Stimulated activated effector memory CD8-positive, alpha-beta T cell treated with anti-CD3 and anti-CD28 coated beads, Interleukin-12 subunit alpha, Interleukin-12 subunit beta, amount 100 ng/mL, for 72 hours (primary cell): ENCODE results near the gene DPCD.

Experiments
- ATAC-seq: fragments of 150-1000 bp; cut with Tn5 transposase; 2 replicates; pipeline ENCODE4 v1.10.0; 2021
- DNase-seq, 2 donors: peaks; one replicate each; pipeline ENCODE4 v3.0.0; 2021 to 2022; ENCODE audit warnings: low spot score in 2 of 2
- H3K27ac Mint-ChIP-seq: one replicate; pipeline ENCODE4 v1.8.0; 2022; ENCODE audit warnings: mild to moderate bottlenecking, mixed read lengths
- H3K36me3 Mint-ChIP-seq: one replicate; pipeline ENCODE4 v1.8.0; 2022; ENCODE audit warnings: mild to moderate bottlenecking, mixed read lengths
- H3K4me1 Mint-ChIP-seq: one replicate; pipeline ENCODE4 v1.8.0; 2022; ENCODE audit warnings: mixed read lengths
- H3K4me3 Mint-ChIP-seq: one replicate; pipeline ENCODE4 v1.8.0; 2022; ENCODE audit warnings: mild to moderate bottlenecking, mixed read lengths
- H3K9me3 Mint-ChIP-seq: one replicate; pipeline ENCODE4 v1.8.0; 2022; ENCODE audit warnings: mixed read lengths

Gene DPCD

DNA sequence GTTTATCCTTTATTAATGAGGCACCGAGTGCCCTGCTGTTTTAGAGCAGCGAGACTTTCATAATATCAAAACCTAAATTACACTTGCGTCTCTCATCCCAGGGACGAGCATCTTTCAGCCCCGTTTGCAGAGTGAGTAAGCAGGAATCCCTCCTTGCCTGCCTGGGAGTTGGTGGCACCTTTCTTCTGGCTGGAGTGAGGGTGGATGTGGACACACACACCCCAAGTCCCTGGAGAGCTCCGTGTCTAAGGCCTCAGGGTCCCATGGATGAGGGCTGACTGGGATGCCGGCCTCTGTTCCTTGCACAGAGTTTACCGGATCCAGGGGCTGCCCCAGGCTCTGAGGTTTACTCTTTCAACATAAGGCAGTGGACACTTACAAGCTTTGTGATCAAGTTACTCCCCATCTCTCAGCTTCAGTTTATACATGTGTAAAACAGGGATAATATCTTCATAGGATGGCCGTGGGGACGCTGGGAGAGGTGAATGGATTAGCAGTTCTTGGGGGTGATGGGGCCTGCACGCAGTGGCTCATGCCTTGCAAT lies 24.6 kb upstream of the DPCD start:
- DNase-seq (no peak), ATAC-seq (no peak)
- Mint-ChIP-seq H3K27ac (no peak overlapping the region), H3K4me3 (no peak overlapping the region), H3K36me3 (no peaks in the 10 kb centered on the region), H3K9me3 (no peaks in the 10 kb centered on the region), H3K4me1 (peaks cover 36% of the 10 kb centered on the region)

- no peak overlapping the region for H3K4me3 Mint-ChIP-seq
- DNase-seq (no peak), ATAC-seq (no peak)
- no peaks in the 10 kb centered on the region for H3K9me3 Mint-ChIP-seq
- no peak overlapping the region for H3K27ac Mint-ChIP-seq
- H3K36me3 Mint-ChIP-seq = no peaks in the 10 kb centered on the region
- H3K4me1 Mint-ChIP-seq = peaks cover 30% of the 10 kb centered on the region
Measured at GRCh38 chr10:101564490-101564991, 23.6 kb upstream of the DPCD start.

DNA sequence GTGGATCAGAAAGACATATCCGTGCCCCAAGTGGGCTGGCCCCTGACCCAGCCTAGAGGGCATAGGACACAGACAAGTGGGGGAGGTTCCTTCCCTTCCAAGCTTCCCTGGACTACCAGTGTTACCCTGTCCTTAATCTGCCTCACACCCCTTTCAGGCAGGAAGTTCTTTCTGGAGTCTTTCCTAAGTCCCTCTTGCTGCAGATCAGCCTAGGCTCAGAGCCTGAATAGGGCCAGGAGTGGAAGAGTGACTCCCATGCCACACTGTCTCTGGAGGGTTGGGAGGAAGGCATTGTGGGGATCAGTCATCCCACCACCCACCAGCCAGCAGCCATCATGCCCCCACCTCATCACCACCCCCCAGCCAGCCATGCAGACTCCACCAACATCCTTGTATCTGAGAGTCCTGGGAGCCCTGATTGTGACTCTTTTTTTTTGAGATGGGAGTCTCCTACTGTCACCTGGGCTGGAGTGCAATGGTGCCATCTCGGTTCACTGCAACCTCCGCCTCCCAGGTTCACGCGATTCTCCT lies 22.7 kb upstream of the DPCD start:
- Mint-ChIP-seq H3K4me1 (peaks cover 30% of the 10 kb centered on the region), H3K27ac (no peak overlapping the region), H3K4me3 (no peak overlapping the region), H3K36me3 (peaks cover 5% of the 10 kb centered on the region), H3K9me3 (no peaks in the 10 kb centered on the region)
- no peak for DNase-seq
- no peak for ATAC-seq

DNA sequence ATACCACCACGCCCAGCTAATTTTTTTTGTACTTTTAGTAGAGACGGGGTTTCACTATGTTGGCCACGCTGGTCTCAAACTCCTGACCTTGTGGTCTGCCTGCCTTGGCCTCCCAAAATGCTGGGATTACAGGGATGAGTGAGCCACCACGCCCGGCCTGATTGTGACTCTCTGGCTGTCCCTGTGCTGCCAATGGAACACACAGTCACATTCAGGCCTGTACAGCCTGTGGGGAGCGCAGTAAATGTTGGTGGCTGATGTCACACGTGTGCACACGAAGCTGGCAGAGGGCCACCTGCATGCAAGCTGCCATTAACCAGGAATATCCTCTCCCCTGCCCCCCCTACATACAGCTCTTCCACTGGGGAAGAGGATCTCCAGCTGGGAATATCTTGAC lies 22.2 kb upstream of the DPCD start:
- Mint-ChIP-seq H3K4me3 (no peak overlapping the region), H3K36me3 (peaks cover 5% of the 10 kb centered on the region), H3K9me3 (no peaks in the 10 kb centered on the region), H3K27ac (no peak overlapping the region), H3K4me1 (peaks cover 30% of the 10 kb centered on the region)
- ATAC-seq (no peak), DNase-seq (no peak)

- Mint-ChIP-seq H3K27ac (no peak overlapping the region), H3K4me1 (peaks cover 26% of the 10 kb centered on the region), H3K9me3 (no peaks in the 10 kb centered on the region), H3K36me3 (peaks cover 5% of the 10 kb centered on the region), H3K4me3 (peak overlapping the region; percentile 2)
- DNase-seq = no peak
- no peak for ATAC-seq
Measured at GRCh38 chr10:101566333-101567164, 21.6 kb upstream of the DPCD start.

DNA sequence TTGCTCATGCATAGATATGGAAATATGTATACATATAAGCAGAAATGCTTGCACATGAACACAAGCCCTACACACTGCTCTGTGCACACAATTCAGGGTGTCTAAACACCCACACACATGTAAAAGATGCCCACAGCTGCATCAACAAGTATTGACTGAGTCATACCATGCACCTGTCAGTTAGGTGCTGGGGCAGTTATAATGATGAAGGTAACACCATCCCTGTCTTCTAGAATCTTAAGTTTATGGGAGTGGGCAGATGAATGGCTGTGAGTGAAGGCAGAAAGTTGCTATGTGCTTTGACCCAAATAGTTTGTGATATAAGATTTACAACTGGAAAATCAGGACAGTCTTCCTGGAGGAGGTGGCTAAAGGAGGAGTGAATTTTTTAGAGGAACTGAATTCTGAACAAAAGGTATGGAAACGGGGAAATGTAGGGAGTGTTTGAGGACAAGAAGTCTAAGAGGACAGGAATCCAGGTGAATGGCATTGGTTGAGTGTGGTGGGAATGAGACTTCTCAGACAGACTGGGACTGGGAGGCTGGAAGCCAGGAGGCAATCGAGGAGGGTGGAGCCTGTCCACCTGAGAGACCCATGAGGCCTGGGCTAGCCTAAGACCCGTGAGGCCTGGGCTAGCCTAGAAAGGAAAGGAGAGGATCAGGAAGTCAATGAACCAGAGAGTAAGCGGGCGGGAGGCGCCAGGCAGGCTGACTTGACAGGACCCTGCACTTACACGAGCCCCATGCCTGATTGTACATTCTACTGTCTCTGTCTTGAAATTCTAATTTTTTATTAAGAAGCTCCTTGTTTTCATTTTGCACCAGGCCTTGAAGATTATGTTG lies 20.7 kb upstream of the DPCD start:
- DNase-seq = no peak
- peaks cover 5% of the 10 kb centered on the region for H3K36me3 Mint-ChIP-seq
- peaks cover 26% of the 10 kb centered on the region for H3K4me1 Mint-ChIP-seq
- H3K9me3 Mint-ChIP-seq = no peaks in the 10 kb centered on the region
- no peak overlapping the region for H3K27ac Mint-ChIP-seq
- peak overlapping the region; percentile 2 for H3K4me3 Mint-ChIP-seq
- peak; percentile 50 for ATAC-seq

GRCh38 chr10:101568054-101568745 lies 19.9 kb upstream of the DPCD start:
- Mint-ChIP-seq H3K4me1 (peaks cover 26% of the 10 kb centered on the region), H3K4me3 (peak overlapping the region; percentile 74), H3K27ac (no peak overlapping the region), H3K36me3 (peaks cover 5% of the 10 kb centered on the region), H3K9me3 (no peaks in the 10 kb centered on the region)
- no peak for DNase-seq
- no peak for ATAC-seq

DNA sequence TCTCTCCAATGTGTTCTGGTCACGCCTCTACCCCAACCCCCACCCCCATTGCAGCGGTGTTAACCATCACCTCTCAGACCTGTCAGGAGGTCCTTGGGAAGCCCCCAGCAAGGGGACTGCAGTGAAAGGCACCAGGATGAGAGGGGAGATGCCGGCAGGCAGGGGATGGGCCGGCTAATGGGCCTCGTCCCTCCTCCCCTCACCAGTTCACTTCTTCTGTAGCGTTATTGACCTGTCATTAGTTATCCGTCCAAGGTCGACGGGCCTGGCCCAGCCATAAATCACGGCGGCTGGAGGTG lies 18.8 kb upstream of the DPCD start:
- ATAC-seq = no peak
- Mint-ChIP-seq H3K27ac (no peak overlapping the region), H3K9me3 (no peaks in the 10 kb centered on the region), H3K4me3 (peak overlapping the region; percentile 74), H3K36me3 (peaks cover 5% of the 10 kb centered on the region), H3K4me1 (peaks cover 26% of the 10 kb centered on the region)
- DNase-seq = no peak

DNA sequence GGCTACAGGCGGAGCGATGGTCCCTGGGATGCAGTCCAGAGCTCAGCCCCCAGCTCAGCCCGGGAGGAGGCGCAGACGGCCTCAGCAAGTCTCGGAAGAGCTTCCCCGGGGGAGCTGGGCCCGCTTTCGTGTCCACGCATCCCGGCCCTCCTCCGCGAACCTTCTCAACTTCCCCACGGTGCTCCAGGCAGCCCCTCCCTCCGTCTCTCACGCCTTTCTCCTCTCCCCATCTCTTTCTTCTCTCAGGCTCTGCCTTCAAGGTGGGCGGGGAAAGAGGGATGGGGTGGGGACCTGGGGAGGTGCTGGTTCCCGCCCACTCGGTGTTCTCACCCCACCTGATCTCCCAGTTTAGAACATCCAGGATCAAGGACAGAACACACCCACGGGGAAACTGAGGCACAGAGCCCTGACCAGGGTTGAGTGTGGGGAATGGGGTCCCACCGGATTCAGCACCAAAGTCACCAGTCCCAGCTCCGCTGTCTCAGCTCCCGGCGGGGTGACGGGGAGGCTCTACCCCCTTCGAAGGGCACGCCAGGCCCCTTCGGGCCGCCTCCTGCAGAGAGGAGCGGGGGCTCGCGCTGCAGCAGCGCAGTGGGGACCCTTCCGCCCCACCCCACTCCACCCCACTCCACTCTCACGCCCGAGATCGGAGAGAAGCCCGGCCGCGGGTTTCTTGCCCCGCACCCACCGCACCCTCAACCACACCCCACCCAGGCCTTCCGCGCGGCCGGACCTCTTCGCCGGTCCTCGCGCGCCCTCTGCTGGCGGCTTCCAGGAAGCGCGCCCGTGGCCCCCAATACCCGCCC lies 18.3 kb upstream of the DPCD start:
- ATAC-seq = peak; percentile 79
- H3K4me3 Mint-ChIP-seq = peak overlapping the region; percentile 74

DNA sequence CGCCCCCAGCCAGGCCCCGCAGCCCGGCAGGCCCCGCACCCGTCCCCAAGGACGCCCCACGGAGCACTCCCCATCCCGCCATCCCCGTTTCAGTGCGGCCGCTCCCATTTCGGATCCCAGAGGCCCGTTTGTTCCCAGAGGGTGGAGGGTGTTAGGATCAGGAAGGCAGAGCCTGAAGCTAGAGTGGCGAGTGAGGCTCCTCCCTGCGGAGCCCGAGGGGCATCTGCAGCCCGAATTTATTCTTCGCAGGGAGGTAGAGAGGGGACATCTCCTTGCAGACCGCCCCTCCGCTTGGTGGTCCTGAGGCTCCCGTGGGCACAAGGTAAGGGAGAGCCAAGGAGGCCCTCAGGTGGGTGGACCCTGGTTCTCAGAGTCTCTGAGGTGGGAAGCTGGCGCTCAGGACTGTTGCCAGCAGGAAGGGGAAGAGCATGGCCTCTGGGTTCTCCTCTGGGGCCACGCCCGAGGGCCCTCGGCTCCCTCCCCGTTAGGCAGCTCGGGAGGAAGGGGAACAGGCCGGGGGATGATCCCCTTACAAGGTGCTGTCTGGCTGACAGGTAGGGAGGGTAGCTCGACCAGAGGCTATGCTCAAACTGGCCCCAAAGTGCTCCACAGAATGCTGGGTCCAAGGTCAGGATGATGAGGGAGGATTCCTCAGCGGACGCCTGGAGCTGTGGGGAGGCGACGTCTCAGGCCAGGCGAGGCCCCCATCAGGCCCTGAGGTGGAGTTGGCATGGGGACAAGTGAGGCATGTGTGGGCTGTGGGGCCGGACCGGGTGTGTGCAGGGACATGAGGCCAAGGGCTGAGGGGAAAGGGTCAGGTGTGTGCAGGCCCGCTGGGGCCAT lies 17.5 kb upstream of the DPCD start:
- no peaks in the 10 kb centered on the region for H3K9me3 Mint-ChIP-seq
- peaks cover 26% of the 10 kb centered on the region for H3K4me1 Mint-ChIP-seq
- peak overlapping the region; percentile 34 for H3K27ac Mint-ChIP-seq
- H3K4me3 Mint-ChIP-seq = peak overlapping the region; percentile 74
- DNase-seq = no peak
- peak; percentile 19 for ATAC-seq
- peaks cover 5% of the 10 kb centered on the region for H3K36me3 Mint-ChIP-seq

More for the DNA sequence above, 18.3 kb upstream of the DPCD start:
- Mint-ChIP-seq H3K4me1 (peaks cover 26% of the 10 kb centered on the region), H3K27ac (peak overlapping the region; percentile 34), H3K36me3 (peaks cover 5% of the 10 kb centered on the region), H3K9me3 (no peaks in the 10 kb centered on the region)
- DNase-seq = peak; percentile 87 to 94

- Mint-ChIP-seq H3K4me1 (peaks cover 26% of the 10 kb centered on the region), H3K27ac (no peak overlapping the region), H3K36me3 (peaks cover 5% of the 10 kb centered on the region), H3K4me3 (peak overlapping the region; percentile 74), H3K9me3 (no peaks in the 10 kb centered on the region)
- ATAC-seq (no peak), DNase-seq (no peak)
Measured at GRCh38 chr10:101571271-101571925, 16.7 kb upstream of the DPCD start.

- no peak for DNase-seq
- Mint-ChIP-seq H3K36me3 (peaks cover 5% of the 10 kb centered on the region), H3K9me3 (no peaks in the 10 kb centered on the region), H3K4me1 (peaks cover 21% of the 10 kb centered on the region), H3K27ac (no peak overlapping the region), H3K4me3 (no peak overlapping the region)
- ATAC-seq = no peak
Measured at GRCh38 chr10:101572126-101572525, 16.0 kb upstream of the DPCD start.

GRCh38 chr10:101572785-101573184 lies 15.3 kb upstream of the DPCD start:
- no peak overlapping the region for H3K4me3 Mint-ChIP-seq
- no peaks in the 10 kb centered on the region for H3K9me3 Mint-ChIP-seq
- H3K27ac Mint-ChIP-seq = no peak overlapping the region
- peaks cover 16% of the 10 kb centered on the region for H3K4me1 Mint-ChIP-seq
- peaks cover 9% of the 10 kb centered on the region for H3K36me3 Mint-ChIP-seq
- ATAC-seq (no peak), DNase-seq (no peak)
